Prostate gland (tissue), 2 donors: Measurements from ENCODE around the gene NR3C1. TPM values are rescaled to one million over a fixed set of nuclear protein-coding genes. Genes with fewer than 3 reads are reported as not detected.

Experiments used
- DNase-seq: peaks from one replicate; pipeline ENCODE4 v3.0.0-alpha.2; 2019; ENCODE audit warnings: low spot score
- H3K27ac ChIP-seq, 2 donors: fragments of 200-600 bp; sonication (generic); 2 replicates each; pipeline ENCODE4 v1.5.1; 2017 to 2019
- H3K27me3 ChIP-seq: fragments of 200-600 bp; sonication (generic); replicated peaks from 2 replicates; pipeline ENCODE4 v1.5.1; 2019; ENCODE audit not compliant: insufficient read depth
- H3K36me3 ChIP-seq, 2 donors: fragments of 200-600 bp; sonication (generic); 1 replicate in 1 of 2; 2 replicates in 1 of 2; pipeline versions ENCODE4 v1.5.1 to v1.8.1; 2017 to 2019
- H3K4me1 ChIP-seq: fragments of 200-600 bp; sonication (generic); replicated peaks from 2 replicates; pipeline ENCODE4 v1.5.1; 2019
- H3K4me3 ChIP-seq, 2 donors: fragments of 200-600 bp; sonication (generic); 2 replicates each; pipeline ENCODE4 v1.5.1; 2017 to 2019
- H3K9me3 ChIP-seq: fragments of 200-600 bp; sonication (generic); 2 replicates; pipeline ENCODE4 v1.5.1; 2017
- CTCF ChIP-seq, 4 experiments: fragments of 200-600 bp in 2 of 4; fragments of 450-650 bp in 2 of 4; sonication (generic) in 2 of 4; IDR thresholded peaks; 1 replicate in 3 of 4; 2 replicates in 1 of 4; pipeline ENCODE4 v1.5.1; 2016 to 2019; ENCODE audit warnings: antibody characterized with exemption in 4 of 4, mild to moderate bottlenecking in 2 of 4, moderate library complexity in 2 of 4
- POLR2A ChIP-seq: fragments of 450-650 bp; IDR thresholded peaks from one replicate; pipeline ENCODE4 v1.6.1; 2016; ENCODE audit warnings: antibody characterized with exemption, mild to moderate bottlenecking
- POLR2AphosphoS5 ChIP-seq: sonication (generic); formaldehyde crosslinking; IDR thresholded peaks from one replicate; pipeline ENCODE4 v1.6.1; 2017; ENCODE audit warnings: antibody characterized with exemption
- WGBS: methylation state at CpG from one replicate; pipeline ENCODE4 v1.1.5; 2018; 5-methylcytosine and 5-hydroxymethylcytosine counted together
- intact Hi-C: fragments of 100-400 bp; cut with DNase I; formaldehyde crosslinking; loops from one replicate; pipeline ENCODE4 v1.14.2; 2022
- total RNA-seq, 2 donors: library from RNA; depleted of rRNA; stranded (reverse); fragments of >200 nt; gene quantifications; one replicate each; pipeline ENCODE4 v1.1.0, GENCODE V29; 2016

The NR3C1 gene
- total RNA-seq, 2 donors from 2014 or later = 42.4 to 55.5 TPM

GRCh38 chr5:143340891-143341685 is 62.4 kb downstream of the NR3C1 start:
- intact Hi-C loops = no loop called here
- H3K36me3 ChIP-seq = no peaks in the 10 kb centered on the region
- H3K9me3 ChIP-seq = no peaks in the 10 kb centered on the region
- no peaks in the 10 kb centered on the region for H3K27me3 ChIP-seq
- H3K4me1 ChIP-seq = no peaks in the 10 kb centered on the region
- no peak for TF ChIP-seq POLR2A
- no peak for TF ChIP-seq POLR2AphosphoS5
- TF ChIP-seq CTCF (IDR thresholded peaks at IDR 0.05) = no peak
- H3K27ac ChIP-seq = no peak overlapping the region
- H3K4me3 ChIP-seq = no peak overlapping the region
- WGBS = 80% methylated on average over 3 of the region's 3 CpGs
- DNase-seq = no peak

- TF ChIP-seq POLR2AphosphoS5 = no peak
- no peak for TF ChIP-seq POLR2A
- TF ChIP-seq CTCF (IDR thresholded peaks at IDR 0.05) = no peak
- Histone ChIP-seq H3K27me3 (no peaks in the 10 kb centered on the region), H3K36me3 (no peaks in the 10 kb centered on the region), H3K9me3 (no peaks in the 10 kb centered on the region), H3K4me3 (no peak overlapping the region), H3K4me1 (no peaks in the 10 kb centered on the region), H3K27ac (no peak overlapping the region)
- intact Hi-C loops = no loop called here
- DNase-seq = no peak
- WGBS = 93% methylated on average over 2 of the region's 2 CpGs
Measured at GRCh38 chr5:143338658-143339366, 64.7 kb downstream of the NR3C1 start.

- Histone ChIP-seq H3K4me1 (no peaks in the 10 kb centered on the region), H3K27ac (no peak overlapping the region), H3K27me3 (no peaks in the 10 kb centered on the region), H3K9me3 (no peaks in the 10 kb centered on the region), H3K36me3 (no peaks in the 10 kb centered on the region), H3K4me3 (no peak overlapping the region)
- intact Hi-C loops = no loop called here
- no peak for TF ChIP-seq POLR2AphosphoS5
- no peak for TF ChIP-seq CTCF (IDR thresholded peaks at IDR 0.05)
- TF ChIP-seq POLR2A = no peak
- no peak for DNase-seq
- WGBS = 60% methylated on average over 3 of the region's 3 CpGs
Measured at GRCh38 chr5:143337946-143338345, 65.5 kb downstream of the NR3C1 start.

- H3K36me3 ChIP-seq = no peaks in the 10 kb centered on the region
- WGBS = 88% methylated on average over 6 of the region's 6 CpGs
Measured at GRCh38 chr5:143336485-143336884, 67.0 kb downstream of the NR3C1 start.

More at GRCh38 chr5:143336485-143336884, 67.0 kb downstream of the NR3C1 start:
- no peak for TF ChIP-seq POLR2A
- no peak for TF ChIP-seq POLR2AphosphoS5
- TF ChIP-seq CTCF (IDR thresholded peaks at IDR 0.05) = no peak
- Histone ChIP-seq H3K4me1 (no peaks in the 10 kb centered on the region), H3K27ac (no peak overlapping the region), H3K4me3 (no peak overlapping the region), H3K27me3 (no peaks in the 10 kb centered on the region), H3K9me3 (no peaks in the 10 kb centered on the region)
- DNase-seq = no peak
- intact Hi-C loops = no loop called here
